Thyroid gland (tissue), 4 donors: ENCODE measurements around the gene PLCB1. TPM values are rescaled to one million over a fixed set of nuclear protein-coding genes. Genes with fewer than 3 reads are reported as not detected.

Source experiments
- DNase-seq, 2 donors: peaks; one replicate each; pipeline ENCODE4 v3.0.0-alpha.2; 2019
- H3K27ac ChIP-seq, 3 donors: fragments of 200-600 bp; sonication (generic); 1 replicate in 2 of 3; 2 replicates in 1 of 3; pipeline ENCODE4 v1.5.1; 2016 to 2019; ENCODE audit warnings: mild to moderate bottlenecking in 1 of 3, moderate library complexity in 1 of 3
- H3K27me3 ChIP-seq: fragments of 200-600 bp; sonication (generic); one replicate; pipeline ENCODE4 v1.5.1; 2019
- H3K36me3 ChIP-seq, 2 donors: fragments of 200-600 bp; sonication (generic); one replicate each; pipeline ENCODE4 v1.5.1; 2016 to 2019
- H3K4me1 ChIP-seq, 2 donors: fragments of 200-600 bp; sonication (generic); one replicate each; pipeline ENCODE4 v1.5.1; 2017 to 2019
- H3K4me3 ChIP-seq, 3 donors: fragments of 200-600 bp; sonication (generic); replicated peaks in 1 of 3; 1 replicate in 2 of 3; 2 replicates in 1 of 3; pipeline ENCODE4 v1.5.1; 2016; ENCODE audit warnings: mild to moderate bottlenecking in 1 of 3
- H3K9me3 ChIP-seq: fragments of 200-600 bp; sonication (generic); one replicate; pipeline ENCODE4 v1.5.1; 2017
- CTCF ChIP-seq, 6 experiments: fragments of 200-600 bp in 3 of 6; fragments of 450-650 bp in 3 of 6; sonication (generic) in 3 of 6; IDR thresholded peaks; one replicate each; pipeline ENCODE4 v1.5.1; 2016 to 2019; ENCODE audit warnings: antibody characterized with exemption in 6 of 6, mild to moderate bottlenecking in 2 of 6, inconsistent platforms in 1 of 6, moderate library complexity in 1 of 6
- POLR2A ChIP-seq, 2 donors: fragments of 450-650 bp; IDR thresholded peaks; one replicate each; pipeline ENCODE4 v1.6.1; 2017; ENCODE audit warnings: antibody characterized with exemption in 2 of 2, mild to moderate bottlenecking in 2 of 2, moderate library complexity in 1 of 2
- WGBS, 2 donors: methylation state at CpG; one replicate each; pipeline ENCODE4 v1.1.5; 2017; 5-methylcytosine and 5-hydroxymethylcytosine counted together
- intact Hi-C: fragments of 100-400 bp; cut with DNase I; formaldehyde crosslinking; loops from one replicate; pipeline ENCODE4 v1.15.1; 2023
- total RNA-seq, 4 donors: library from RNA; depleted of rRNA; stranded (reverse); fragments of >200 nt; gene quantifications; one replicate each; pipeline ENCODE4 v1.2.3, GENCODE V29; 2016

Gene PLCB1
- total RNA-seq, 4 donors from 2014 or later, result 7.3 to 14.1 (median 11.0) TPM

DNA sequence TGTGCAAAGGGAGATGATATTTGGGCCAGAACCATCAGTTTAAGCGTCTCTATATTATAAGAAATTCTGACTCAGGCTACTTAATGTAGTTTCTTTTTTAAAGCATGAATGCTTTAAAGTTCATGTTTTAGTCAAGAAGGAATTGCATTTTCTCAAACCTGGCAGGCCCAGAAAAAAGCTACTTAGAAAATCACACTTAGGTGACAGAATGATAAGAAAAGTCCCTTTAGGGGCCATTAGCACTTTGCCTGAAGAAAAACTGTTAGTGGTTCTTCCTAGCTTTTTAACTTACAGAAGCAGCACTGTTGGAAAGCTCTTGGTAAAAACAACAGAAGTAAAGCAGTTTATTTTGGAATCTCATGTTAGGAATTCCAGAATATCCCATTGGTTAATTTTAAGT is 387.8 kb downstream of the PLCB1 start:
- Histone ChIP-seq H3K4me3 (no peak overlapping the region), H3K36me3 (no peaks in the 10 kb centered on the region), H3K9me3 (no peaks in the 10 kb centered on the region), H3K27me3 (no peaks in the 10 kb centered on the region), H3K27ac (no peak overlapping the region), H3K4me1 (peaks cover 0 to 4% of the 10 kb centered on the region in 2 donors)
- DNase-seq, result no peak
- whole genome bisulfite sequencing, 2 donors, result 63 to 81% methylated on average over 1 of the region's 1 CpG
- TF ChIP-seq CTCF (IDR thresholded peaks at IDR 0.05) (no peak), POLR2A (IDR thresholded peaks at IDR 0.05) (no peak)
- intact Hi-C loops, result no loop called here

- no peaks in the 10 kb centered on the region for H3K36me3 ChIP-seq
- peaks cover 0 to 4% of the 10 kb centered on the region in 2 donors for H3K4me1 ChIP-seq
- DNase-seq, result no peak
- WGBS, 2 donors, result 77 to 91% methylated on average over 4 of the region's 4 CpGs
- no peaks in the 10 kb centered on the region for H3K27me3 ChIP-seq
- TF ChIP-seq CTCF (IDR thresholded peaks at IDR 0.05) (no peak), POLR2A (IDR thresholded peaks at IDR 0.05) (no peak)
- H3K27ac ChIP-seq, result no peak overlapping the region
- intact Hi-C loops, result no loop called here
- H3K4me3 ChIP-seq, result no peak overlapping the region
- no peaks in the 10 kb centered on the region for H3K9me3 ChIP-seq
Measured at GRCh38 chr20:8522168-8522567, 390.1 kb downstream of the PLCB1 start.

DNA sequence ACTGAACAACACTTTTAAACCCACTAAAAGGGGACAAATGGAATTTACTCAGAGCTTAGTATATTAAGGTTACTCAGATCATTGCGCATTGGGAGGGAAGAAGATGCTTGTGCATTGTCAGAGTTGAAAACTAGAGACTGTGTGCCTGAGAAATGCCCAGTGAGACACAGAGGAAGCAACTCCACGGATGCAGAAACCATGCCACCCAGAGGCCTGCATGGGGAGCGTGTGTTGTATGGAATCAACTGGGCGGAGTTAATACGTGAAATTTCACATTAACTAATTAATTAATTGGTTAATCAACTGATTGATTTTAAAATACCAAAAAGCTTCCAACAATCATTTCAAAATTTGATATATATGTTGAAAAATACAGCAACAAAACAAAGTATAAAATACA is 391.6 kb downstream of the PLCB1 start:
- TF ChIP-seq CTCF (IDR thresholded peaks at IDR 0.05) (no peak), POLR2A (IDR thresholded peaks at IDR 0.05) (no peak)
- no peaks in the 10 kb centered on the region for H3K36me3 ChIP-seq
- peaks cover 0 to 4% of the 10 kb centered on the region in 2 donors for H3K4me1 ChIP-seq
- H3K27ac ChIP-seq, result no peak overlapping the region
- 78 to 83% methylated on average over 5 of the region's 5 CpGs for WGBS, 2 donors
- DNase-seq, result no peak
- no peaks in the 10 kb centered on the region for H3K27me3 ChIP-seq
- intact Hi-C loops, result no loop called here
- H3K4me3 ChIP-seq, result no peak overlapping the region
- no peaks in the 10 kb centered on the region for H3K9me3 ChIP-seq

DNA sequence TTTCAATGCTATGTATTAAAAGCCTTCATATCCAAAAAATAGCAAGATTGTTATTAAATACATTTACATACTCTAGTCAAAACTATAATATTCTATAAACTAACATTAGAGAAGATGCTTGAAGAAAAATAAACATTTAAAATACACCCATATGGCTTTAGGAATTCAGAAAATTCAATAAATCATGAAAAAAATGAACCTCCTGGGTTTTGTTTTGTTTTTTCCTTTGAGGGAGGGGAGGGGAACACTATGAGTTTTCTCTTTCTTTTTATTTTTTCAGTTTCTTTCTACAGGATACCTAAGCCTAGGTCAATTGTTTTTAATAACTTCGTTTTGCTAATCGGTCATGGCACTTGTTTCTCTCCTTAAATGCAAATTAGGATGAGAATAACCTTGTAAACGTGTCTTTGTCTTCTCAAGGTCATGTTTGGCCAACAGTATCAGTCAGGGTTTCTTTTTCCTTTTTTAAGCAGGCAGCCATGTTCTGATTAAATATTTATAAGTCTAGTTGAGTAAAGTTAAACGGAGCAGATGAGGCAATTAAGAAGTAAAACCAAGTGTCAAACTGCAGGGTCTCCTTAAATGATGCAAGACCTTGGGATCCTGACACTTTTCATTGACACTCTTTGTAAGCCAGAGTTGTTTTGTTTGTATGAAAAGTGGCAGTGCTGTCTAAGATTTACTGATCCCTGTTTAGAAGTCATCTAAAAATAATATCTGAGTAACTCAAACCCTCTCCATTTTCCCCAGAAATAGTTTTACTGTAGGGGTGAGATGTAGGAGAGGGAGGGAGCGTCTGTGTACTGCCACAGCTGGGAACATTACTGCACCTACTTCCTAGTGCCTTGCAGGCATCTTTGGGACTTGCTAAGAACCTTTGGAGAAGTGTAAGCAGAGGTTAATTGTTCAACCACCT is 392.3 kb downstream of the PLCB1 start:
- Histone ChIP-seq H3K36me3 (no peaks in the 10 kb centered on the region), H3K27ac (no peak overlapping the region), H3K4me3 (no peak overlapping the region), H3K9me3 (no peaks in the 10 kb centered on the region), H3K4me1 (peaks cover 0 to 4% of the 10 kb centered on the region in 2 donors), H3K27me3 (no peaks in the 10 kb centered on the region)
- intact Hi-C loops, result no loop called here
- no peak for TF ChIP-seq CTCF (IDR thresholded peaks at IDR 0.05)
- no peak for TF ChIP-seq POLR2A (IDR thresholded peaks at IDR 0.05)
- 70 to 79% methylated on average over 5 of the region's 5 CpGs for WGBS, 2 donors
- no peak for DNase-seq

- H3K9me3 ChIP-seq, result no peaks in the 10 kb centered on the region
- peaks cover 0 to under 1% of the 10 kb centered on the region in 2 donors for H3K4me1 ChIP-seq
Measured at GRCh38 chr20:8525017-8525343, 392.9 kb downstream of the PLCB1 start.

More at GRCh38 chr20:8525017-8525343, 392.9 kb downstream of the PLCB1 start:
- H3K27ac ChIP-seq, result no peak overlapping the region
- no peak overlapping the region for H3K4me3 ChIP-seq
- no peak for TF ChIP-seq POLR2A (IDR thresholded peaks at IDR 0.05)
- intact Hi-C loops, result no loop called here
- DNase-seq, result no peak
- no peaks in the 10 kb centered on the region for H3K36me3 ChIP-seq
- H3K27me3 ChIP-seq, result no peaks in the 10 kb centered on the region
